ENCODE results near the gene SPX.

The SPX gene

DNA sequence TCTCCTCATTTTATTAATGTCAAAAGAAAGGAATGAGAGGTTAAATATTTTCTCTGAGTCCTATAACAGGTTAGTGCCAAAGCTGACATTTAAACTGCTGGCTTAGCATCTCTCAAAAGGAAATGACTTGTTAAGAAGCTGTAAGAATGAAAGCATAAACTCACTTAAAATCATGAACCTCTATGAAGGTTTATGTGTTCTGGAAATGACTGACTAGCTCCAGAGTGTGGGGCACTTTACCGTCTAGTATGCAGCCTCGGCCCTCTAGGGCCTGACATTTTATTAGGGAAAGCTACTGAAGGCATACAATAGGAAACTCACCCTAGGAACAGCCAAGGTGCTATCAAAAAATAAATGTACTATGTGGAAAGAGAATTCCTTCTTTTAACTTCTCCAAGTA lies 35.1 kb downstream of the SPX start:
- Histone ChIP-seq H3K9me3 (replicated peaks; ENCODE audit: insufficient read depth, low read length) (no peaks in the 10 kb centered on the region), H3K4me3 (ENCODE audit: low read length) (no peak overlapping the region), H3K36me3 (replicated peaks; ENCODE audit: insufficient read depth, low read length) (no peaks in the 10 kb centered on the region), H3K27ac (ENCODE audit: low read length) (no peak overlapping the region), H3K79me2 (ENCODE audit: low read length) (no peaks in the 10 kb centered on the region), H3F3A (ENCODE audit: insufficient read depth, low read length) (no peaks in the 10 kb centered on the region), H4K20me1 (ENCODE audit: insufficient read depth, low read length) (no peaks in the 10 kb centered on the region), H3K27me3 (replicated peaks; ENCODE audit: insufficient read depth, low read length) (no peaks in the 10 kb centered on the region), H2AFZ (ENCODE audit: low read length) (no peak overlapping the region), H3K4me1 (ENCODE audit: low read length) (no peaks in the 10 kb centered on the region), H3K9me2 (replicated peaks; ENCODE audit: insufficient read depth, low read length) (no peaks in the 10 kb centered on the region), H3K4me2 (ENCODE audit: low read depth, low read length) (no peak overlapping the region), H3K9ac (ENCODE audit: low read length) (no peak overlapping the region)
- DNase-seq = no peak
- TF ChIP-seq, protein P1, sequence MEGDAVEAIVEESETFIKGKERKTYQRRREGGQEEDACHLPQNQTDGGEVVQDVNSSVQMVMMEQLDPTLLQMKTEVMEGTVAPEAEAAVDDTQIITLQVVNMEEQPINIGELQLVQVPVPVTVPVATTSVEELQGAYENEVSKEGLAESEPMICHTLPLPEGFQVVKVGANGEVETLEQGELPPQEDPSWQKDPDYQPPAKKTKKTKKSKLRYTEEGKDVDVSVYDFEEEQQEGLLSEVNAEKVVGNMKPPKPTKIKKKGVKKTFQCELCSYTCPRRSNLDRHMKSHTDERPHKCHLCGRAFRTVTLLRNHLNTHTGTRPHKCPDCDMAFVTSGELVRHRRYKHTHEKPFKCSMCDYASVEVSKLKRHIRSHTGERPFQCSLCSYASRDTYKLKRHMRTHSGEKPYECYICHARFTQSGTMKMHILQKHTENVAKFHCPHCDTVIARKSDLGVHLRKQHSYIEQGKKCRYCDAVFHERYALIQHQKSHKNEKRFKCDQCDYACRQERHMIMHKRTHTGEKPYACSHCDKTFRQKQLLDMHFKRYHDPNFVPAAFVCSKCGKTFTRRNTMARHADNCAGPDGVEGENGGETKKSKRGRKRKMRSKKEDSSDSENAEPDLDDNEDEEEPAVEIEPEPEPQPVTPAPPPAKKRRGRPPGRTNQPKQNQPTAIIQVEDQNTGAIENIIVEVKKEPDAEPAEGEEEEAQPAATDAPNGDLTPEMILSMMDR (IDR thresholded peaks at IDR 0.05; ENCODE audit: low read length) = no peak
- no peak for TF ChIP-seq EZH2 (optimal IDR thresholded peaks at IDR 0.05; ENCODE audit: low read depth, low read length)
- no peak for TF ChIP-seq EZH2phosphoT487 (IDR thresholded peaks at IDR 0.05; ENCODE audit: low read length)

- H3K9ac ChIP-seq (ENCODE audit: low read length) = no peak overlapping the region
- no peaks in the 10 kb centered on the region for H3K4me1 ChIP-seq (ENCODE audit: low read length)
- H3K27ac ChIP-seq (ENCODE audit: low read length) = no peak overlapping the region
- no peaks in the 10 kb centered on the region for H3K9me3 ChIP-seq (replicated peaks; ENCODE audit: insufficient read depth, low read length)
- H3K36me3 ChIP-seq (replicated peaks; ENCODE audit: insufficient read depth, low read length) = no peaks in the 10 kb centered on the region
- no peak for DNase-seq
- H3F3A ChIP-seq (ENCODE audit: insufficient read depth, low read length) = no peaks in the 10 kb centered on the region
- H2AFZ ChIP-seq (ENCODE audit: low read length) = no peak overlapping the region
- H3K9me2 ChIP-seq (replicated peaks; ENCODE audit: insufficient read depth, low read length) = no peaks in the 10 kb centered on the region
- no peaks in the 10 kb centered on the region for H4K20me1 ChIP-seq (ENCODE audit: insufficient read depth, low read length)
- no peaks in the 10 kb centered on the region for H3K79me2 ChIP-seq (ENCODE audit: low read length)
- no peak overlapping the region for H3K4me3 ChIP-seq (ENCODE audit: low read length)
- no peak overlapping the region for H3K4me2 ChIP-seq (ENCODE audit: low read depth, low read length)
- H3K27me3 ChIP-seq (replicated peaks; ENCODE audit: insufficient read depth, low read length) = no peaks in the 10 kb centered on the region
- TF ChIP-seq EZH2phosphoT487 (IDR thresholded peaks at IDR 0.05; ENCODE audit: low read length) (no peak), EZH2 (optimal IDR thresholded peaks at IDR 0.05; ENCODE audit: low read depth, low read length) (no peak)
- TF ChIP-seq, protein P1 (IDR thresholded peaks at IDR 0.05; ENCODE audit: low read length) = no peak
Measured at GRCh38 chr12:21562859-21563258, 36.8 kb downstream of the SPX start.

DNA sequence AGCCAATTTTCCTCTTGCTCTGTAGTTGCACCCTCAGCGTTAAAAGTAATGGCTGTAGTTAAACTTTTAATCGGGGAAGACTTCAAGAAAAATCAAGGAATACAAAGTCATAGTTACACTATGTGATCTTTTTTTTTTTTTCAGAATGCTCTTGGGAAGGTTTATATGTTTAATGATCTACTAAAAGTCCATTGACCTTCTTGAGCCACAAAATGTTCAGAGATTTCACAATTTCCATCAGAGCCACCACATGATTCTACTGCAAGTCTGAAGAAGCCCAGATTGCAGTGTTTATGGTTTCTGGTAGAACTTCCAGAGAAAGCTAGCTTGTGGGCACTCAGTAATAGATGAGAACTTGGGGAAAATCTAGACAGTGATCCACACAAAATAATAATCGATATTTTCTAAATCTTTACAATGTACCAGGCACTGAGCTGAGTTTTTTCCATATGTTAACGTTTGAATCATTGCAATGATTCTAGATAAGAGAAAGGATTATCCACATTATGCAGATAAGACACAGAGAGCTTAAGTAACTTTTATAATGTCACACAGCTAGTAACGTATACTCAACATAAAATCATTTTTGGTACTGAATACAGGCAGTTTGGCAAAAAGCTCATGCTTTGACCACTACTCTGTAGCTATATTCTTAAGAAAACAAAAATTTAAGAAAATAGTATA lies 40.3 kb downstream of the SPX start:
- H3K4me2 ChIP-seq (ENCODE audit: low read depth, low read length) = no peak overlapping the region
- H3K27ac ChIP-seq (ENCODE audit: low read length) = no peak overlapping the region
- no peaks in the 10 kb centered on the region for H3K36me3 ChIP-seq (replicated peaks; ENCODE audit: insufficient read depth, low read length)
- H3K79me2 ChIP-seq (ENCODE audit: low read length) = no peaks in the 10 kb centered on the region
- no peaks in the 10 kb centered on the region for H3K4me1 ChIP-seq (ENCODE audit: low read length)
- H3K4me3 ChIP-seq (ENCODE audit: low read length) = no peak overlapping the region
- H4K20me1 ChIP-seq (ENCODE audit: insufficient read depth, low read length) = no peaks in the 10 kb centered on the region
- no peak overlapping the region for H3K9ac ChIP-seq (ENCODE audit: low read length)
- no peak for DNase-seq
- H3F3A ChIP-seq (ENCODE audit: insufficient read depth, low read length) = no peaks in the 10 kb centered on the region
- no peaks in the 10 kb centered on the region for H3K9me2 ChIP-seq (replicated peaks; ENCODE audit: insufficient read depth, low read length)
- H3K9me3 ChIP-seq (replicated peaks; ENCODE audit: insufficient read depth, low read length) = no peaks in the 10 kb centered on the region
- no peak overlapping the region for H2AFZ ChIP-seq (ENCODE audit: low read length)
- no peaks in the 10 kb centered on the region for H3K27me3 ChIP-seq (replicated peaks; ENCODE audit: insufficient read depth, low read length)
- TF ChIP-seq EZH2phosphoT487 (IDR thresholded peaks at IDR 0.05; ENCODE audit: low read length) (no peak), EZH2 (optimal IDR thresholded peaks at IDR 0.05; ENCODE audit: low read depth, low read length) (no peak)
- TF ChIP-seq, protein P1 (IDR thresholded peaks at IDR 0.05; ENCODE audit: low read length) = no peak
